HG02970 (cell line): ENCODE data around the gene LSM10.

ENCODE experiments used
- ATAC-seq: cut with Tn5 transposase; IDR thresholded peaks from one replicate; pipeline ENCODE4 v1.9.1; 2021; ENCODE audit warnings: mild to moderate bottlenecking, moderate library complexity, moderate number of reproducible peaks; ENCODE audit not compliant: unreplicated experiment, low FRiP score

LSM10 gene

DNA sequence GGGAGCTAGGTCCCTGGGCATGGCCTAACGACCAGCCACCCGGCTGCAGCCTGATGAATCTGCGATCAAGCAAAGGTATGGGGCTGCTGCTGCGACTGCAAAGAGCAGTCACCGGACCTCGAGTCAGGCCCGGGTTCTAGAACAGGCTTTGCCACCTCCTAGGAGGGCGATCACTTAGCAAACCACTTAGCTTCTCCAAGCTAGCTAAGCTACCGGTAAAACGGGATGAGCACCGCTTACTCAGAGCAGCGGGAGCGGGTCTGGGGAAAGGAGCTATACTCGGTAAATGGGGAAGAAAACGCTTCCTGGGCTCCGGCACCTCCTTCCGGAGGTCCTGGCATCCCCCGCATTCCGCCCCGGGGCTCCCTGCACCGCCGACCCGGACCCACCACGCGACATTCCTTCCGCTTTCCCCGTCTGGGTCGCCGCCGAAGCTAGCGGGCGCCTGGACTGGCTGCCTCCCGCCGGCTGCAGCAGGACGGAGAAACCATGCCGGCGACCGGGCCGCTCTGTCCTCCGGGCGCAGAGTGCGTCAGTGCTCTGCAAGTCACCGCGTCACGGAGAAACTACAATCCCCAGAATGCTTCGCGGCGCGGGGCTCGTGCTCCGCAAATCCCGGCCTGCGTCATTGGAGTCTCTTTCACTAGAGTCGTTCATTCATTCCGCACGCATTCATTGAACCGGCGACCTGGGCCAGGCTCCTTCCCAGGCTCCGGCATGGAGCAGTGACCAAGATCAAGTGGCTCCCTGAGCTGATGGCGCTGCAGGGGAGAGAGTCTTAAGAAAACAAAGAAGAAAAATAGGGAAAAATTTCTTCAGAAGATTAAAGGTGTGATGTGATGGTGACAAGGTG lies at the start of gene LSM10:
Gene LSM10, minus strand, starts transcription at position 531 of the 853 bp plus-strand sequence. CDS start 3,779 bp downstream, outside the sequence.
- ATAC-seq = peak; percentile 47

DNA sequence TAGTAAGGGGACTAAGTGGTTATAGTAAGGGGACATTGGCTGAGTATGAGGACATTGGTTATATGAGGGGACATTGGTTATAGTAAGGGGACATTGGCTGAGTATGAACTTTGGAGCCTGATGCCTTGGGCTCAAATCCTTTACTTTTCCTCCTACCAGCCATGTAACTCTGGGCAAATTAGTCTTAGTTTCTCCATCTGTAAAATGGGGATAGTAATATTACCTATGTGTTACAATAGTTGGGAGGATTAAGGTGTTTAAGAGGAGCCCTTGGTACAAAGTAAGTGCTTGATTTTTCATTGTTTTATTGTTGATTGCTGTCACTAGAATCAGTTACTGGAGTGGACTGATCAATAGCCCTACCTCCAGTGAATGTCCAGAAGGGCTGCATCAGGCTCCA lies 49.7 kb upstream of the LSM10 start:
- no peak for ATAC-seq

DNA sequence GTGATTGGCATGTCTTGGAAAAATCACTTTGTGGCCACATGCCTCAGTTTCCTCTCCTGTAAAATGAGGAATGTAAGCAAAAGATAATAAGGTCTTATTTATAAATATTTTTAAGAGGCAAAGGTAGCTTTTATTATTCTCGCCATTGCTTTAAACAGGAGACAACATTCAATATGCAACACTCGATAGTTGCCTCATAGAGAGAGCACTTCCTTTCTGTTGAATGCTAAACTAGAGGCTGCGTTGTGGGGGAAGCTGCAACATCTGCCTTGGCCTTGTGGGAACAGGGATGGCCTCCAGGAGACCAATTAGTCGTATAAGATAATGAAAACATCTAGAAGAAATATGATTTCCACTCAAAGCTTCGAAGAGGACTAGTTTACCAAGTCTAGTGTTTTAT lies 49.0 kb upstream of the LSM10 start:
- ATAC-seq = no peak

DNA sequence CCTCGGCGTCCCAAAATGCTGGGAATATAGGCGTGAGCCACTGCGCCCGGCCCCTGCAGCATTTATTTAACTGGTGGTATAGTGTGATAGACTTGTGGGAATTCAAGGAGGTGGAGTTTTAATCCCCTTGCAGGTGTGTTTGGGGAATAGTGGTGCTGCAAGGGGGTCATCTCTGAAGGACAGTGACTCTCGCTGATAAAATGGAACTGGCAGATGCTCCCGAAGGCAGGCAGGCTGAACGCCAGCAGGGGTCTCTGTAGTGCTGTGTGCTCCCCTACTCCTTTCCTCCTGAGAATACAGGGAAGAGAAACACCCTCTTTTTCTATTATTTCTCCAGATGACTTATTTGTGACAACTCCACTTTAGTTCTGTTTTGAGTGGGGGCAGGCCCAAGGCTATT lies 48.6 kb upstream of the LSM10 start:
- no peak for ATAC-seq

DNA sequence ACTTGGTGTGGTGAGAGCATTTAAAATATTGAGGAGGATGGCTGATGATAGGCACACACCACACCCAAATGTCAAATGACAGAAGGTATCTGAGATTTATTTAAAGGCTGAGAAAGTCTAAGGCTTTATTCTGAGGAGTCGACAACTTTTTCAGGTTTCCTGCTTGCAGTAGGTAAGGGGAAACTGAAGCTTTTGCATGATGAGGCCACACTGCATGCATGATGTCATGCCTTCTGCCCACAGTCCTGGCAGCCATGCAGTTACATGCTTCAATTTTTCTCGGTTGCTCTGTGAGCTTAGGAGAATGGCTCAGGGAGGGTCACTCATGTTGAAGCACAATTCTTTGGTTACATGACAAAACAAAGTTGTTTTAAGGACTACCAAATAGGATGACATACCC lies 45.6 kb upstream of the LSM10 start:
- ATAC-seq = no peak

DNA sequence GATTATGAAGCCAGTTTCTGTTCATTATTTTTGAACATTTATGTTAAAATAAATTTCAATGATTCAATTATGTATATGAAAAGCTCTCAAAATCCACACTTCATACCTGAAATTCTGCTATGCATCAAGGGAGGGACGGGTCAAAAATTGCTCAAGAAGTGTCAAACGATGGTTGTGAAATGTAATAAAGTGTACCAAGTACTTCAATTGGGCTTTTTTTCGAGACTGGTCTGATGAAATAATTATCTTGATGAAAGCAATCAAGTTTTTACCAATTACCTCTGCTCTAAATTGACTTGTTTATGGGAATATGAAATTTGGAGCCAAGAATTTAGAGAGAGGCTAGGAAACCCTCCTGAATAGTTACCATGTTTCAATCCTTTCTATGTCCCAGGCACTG lies 44.6 kb upstream of the LSM10 start:
- no peak for ATAC-seq

DNA sequence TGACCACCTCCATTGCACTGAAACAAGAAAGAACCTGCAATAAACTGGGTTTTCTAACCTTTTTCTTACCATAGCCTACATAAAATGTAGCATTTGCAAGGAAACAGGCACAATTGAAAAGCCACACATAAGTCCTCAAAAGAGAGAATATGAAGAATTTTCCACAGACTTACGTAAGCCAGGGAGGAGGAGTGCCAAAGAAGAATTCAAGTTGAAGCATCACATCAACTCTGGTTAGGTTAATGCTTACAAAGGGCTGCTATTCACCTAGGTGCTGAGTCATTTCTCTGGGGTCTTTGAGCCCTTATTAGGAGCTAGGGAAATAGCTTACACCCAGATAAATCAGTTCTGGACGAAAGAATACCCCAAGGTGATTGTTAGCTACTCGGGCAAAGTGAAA lies 42.9 kb upstream of the LSM10 start:
- ATAC-seq = no peak

DNA sequence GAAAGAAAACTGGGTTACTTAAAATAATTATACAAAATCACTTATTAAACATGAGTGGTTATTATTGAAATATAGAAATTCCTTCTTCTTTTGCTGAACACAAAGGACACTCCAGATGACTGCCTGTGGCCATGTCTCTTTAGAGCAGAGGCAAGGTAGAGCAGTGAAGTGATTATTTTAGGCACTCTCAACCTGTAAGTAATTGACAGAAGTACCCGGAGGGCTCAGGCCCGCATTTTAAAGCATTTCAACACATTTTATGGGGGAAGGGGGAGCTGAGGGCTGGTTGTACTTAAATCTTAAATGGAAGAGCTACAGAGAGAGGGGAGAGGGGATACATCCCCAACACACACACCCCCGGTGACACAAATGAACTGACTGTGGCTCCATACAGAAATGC lies 42.3 kb upstream of the LSM10 start:
- no peak for ATAC-seq

DNA sequence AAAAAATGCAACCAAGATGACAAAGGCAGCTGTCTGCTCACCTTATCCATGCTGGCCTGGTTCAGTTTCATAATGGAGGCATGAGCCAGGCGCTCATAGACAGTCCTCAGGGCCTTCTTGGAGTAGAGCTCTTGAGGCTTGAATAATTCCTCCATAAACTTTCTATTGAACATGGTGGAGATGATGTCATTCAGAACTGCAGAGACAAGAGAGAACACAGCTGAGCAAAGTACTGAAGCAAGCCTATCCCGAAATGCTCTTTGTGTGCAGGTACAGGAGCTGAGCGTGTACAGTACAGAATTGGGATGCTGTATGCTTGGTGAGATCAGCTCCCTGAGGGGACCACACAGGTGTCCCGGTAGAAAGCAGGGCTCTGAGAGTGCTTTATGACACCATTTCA lies 41.0 kb upstream of the LSM10 start:
- ATAC-seq = no peak

DNA sequence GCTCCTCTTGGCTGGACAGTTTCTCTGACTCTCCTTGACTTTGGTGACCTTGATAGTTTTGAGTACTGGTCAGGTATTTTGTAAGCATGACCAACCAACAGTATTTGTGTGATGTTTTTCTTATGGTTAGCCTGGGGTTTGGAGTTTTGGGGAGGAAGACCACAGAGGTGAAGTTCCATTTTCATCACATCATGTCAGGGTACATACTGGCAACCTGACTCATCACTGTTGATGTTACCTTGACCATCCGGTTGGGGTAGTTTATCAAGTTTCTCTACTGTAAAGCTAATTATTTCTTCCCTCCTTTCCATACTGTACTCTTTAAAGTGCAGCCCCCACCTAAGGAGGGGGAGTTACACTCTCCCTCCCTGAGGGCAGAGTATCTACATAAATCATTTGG lies 39.1 kb upstream of the LSM10 start:
- ATAC-seq = no peak

DNA sequence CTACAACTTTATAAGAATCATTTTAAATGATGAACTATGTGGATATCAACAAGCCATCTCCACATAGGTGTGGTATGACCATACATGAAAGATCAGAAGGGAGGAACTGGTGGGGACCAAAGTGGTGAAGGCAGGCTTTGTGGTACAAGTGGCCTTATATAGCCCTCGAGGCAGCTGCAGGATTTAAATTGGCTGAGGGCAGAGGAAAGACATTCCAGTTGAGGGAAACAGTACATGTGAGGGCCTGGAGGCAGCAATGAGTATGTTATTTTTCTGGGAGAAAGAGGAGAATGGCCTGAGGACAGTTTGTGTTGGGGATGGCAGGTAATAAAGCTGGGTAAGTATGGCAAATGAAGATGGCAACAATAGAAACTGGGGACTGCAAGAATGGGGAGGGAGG lies 35.4 kb upstream of the LSM10 start:
- ATAC-seq = no peak

DNA sequence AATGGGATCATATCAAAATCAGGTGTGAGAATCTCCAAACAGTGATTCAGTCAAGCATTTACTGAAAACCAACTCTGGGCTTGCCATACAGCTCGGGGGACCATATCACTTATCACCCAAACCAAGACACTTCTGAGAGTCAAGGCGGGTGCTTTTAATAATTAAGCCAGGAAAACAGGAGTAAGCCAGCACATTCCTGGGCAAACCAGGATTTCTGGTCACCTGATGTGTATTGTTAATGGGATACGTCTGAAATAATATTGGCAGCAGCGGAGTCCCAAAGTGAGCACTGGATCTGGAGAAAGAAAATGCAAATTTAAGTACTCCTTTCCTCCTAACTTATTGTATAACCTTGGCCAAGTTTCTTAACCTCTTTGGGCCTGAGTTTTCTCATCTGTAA lies 34.9 kb upstream of the LSM10 start:
- no peak for ATAC-seq

DNA sequence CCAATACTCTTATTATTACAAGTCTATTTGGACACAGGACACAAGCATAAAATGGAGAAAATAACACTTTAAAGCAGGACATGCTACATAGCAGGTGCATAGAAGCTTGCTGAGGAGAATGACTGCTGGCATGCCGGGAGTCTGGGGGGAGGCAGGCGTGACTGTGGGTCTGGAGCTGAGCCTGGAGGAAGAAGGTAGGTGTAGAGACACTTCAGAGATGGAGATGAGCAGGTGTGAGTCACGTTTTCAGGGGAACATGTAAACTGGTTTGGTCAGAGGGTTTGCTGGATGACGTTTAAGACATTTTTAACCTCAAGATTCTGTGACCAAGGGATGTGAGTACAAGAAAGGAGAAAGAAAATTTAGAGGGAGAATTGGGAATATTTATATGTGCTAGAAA lies 28.1 kb upstream of the LSM10 start:
- ATAC-seq = no peak

DNA sequence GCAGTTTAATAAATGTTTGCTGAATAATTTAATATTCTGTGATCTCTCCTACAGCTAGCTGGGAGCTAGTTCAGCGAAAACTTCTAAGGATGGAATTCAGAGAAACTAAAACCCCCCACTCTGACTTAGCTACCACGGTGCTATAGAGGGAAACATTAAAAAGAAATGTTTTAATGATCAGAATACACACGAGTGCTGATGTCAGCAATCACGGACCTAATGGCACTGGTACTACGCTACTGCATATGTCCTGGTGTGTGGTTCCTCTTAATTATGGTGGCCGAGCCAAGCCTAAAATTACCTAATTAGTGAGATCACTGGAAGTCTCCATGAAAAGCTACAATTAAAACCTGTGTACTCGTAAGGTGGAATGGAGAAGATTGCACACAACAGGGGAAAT lies 23.9 kb upstream of the LSM10 start:
- no peak for ATAC-seq

DNA sequence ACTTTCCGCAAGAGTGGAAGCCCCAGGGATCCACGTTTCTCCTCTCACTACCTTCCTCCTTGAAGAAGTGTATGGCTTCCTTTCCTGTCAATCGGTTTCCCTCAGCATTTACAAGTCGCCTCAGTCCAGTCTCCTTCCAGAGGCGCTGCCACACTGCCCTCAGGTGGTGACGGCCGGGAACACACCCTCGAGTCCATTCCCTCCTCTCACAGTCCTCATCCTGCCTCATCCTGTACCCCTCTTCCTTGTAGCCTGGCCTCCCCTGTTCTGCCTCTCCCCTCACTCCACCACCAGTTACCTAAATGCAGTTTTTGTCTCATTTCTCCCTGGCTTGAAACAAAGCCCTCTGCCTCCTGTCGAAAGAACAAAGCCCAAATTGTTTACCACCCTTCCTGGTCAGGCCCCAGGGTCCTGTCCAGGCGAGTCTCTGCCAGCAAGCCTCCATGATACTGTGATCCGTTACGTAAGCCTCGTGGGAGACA lies 23.2 kb upstream of the LSM10 start:
- ATAC-seq = no peak

DNA sequence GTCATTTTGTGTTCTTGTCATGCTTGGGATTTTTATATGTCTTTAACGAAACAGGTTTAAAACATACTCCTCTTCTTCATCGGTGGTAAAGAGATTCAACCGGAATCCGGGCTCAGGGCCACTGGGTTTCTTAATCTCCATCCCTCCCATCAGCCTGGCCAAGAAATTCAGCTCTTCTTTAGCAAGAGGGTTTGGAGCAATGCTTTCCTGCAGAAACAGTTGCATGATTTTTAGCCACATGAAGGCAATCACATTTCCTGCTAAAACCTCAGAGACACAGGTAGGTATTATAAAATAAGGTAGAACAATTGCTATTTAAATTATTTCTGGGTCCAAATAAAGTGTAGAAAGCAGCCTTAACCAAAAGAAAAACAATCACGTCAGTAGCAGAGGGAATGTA lies 22.7 kb upstream of the LSM10 start:
- ATAC-seq = no peak

DNA sequence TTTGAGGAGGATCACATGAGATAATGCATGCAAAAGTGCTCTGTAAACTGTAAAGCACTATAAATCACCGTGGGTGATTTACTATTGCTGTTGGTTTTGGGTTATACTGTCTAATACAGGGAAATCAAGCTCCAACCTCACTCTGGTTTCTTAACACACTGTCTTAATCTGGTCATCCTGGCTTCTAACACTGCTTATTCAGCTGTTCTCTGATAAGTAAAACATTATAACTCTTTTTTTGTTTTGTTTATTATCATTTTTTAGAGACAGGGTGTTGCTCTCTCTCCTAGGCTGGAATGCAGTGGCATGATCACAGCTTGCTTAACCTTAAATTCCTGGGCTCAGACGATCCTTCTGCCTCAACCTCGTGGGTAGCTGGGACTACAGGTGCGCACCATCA lies 21.9 kb upstream of the LSM10 start:
- no peak for ATAC-seq

DNA sequence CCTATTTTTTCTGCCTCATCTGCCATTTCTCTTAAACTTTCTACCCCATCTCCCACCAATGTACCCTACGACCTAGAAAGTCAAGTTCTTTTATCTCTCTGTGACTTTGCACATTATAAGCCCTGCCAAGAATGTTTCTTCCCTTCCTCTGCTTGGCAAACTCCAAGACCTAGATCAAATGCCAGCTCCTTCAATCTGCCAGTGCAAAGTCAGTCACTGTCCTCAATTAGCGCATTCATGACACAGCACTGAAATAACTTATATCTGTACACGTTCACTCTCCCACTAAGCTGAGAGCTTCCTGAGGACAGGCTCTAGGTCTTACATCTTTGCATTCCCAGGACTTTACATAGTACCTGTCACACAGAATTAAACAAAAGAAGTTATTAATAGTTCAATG lies 21.4 kb upstream of the LSM10 start:
- no peak for ATAC-seq

DNA sequence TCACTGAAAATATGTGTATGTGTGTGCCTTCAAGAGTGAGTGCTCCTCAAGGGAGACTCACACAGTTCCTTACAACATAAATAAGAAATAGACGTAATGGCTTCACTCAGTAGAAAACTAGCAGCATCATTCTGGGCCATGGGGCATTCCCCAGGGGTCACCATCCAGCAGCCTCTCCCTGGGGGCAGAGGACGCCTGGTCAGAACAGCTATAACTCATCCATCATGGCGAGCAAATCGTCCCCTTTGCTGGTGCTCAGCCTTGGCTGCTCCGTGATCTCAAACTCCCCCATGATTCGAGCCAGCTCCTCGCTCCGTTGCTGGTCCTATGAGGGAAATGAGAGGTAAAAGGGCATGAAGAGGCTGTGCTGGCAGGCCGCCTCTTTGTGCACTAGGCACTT lies 20.2 kb upstream of the LSM10 start:
- no peak for ATAC-seq

DNA sequence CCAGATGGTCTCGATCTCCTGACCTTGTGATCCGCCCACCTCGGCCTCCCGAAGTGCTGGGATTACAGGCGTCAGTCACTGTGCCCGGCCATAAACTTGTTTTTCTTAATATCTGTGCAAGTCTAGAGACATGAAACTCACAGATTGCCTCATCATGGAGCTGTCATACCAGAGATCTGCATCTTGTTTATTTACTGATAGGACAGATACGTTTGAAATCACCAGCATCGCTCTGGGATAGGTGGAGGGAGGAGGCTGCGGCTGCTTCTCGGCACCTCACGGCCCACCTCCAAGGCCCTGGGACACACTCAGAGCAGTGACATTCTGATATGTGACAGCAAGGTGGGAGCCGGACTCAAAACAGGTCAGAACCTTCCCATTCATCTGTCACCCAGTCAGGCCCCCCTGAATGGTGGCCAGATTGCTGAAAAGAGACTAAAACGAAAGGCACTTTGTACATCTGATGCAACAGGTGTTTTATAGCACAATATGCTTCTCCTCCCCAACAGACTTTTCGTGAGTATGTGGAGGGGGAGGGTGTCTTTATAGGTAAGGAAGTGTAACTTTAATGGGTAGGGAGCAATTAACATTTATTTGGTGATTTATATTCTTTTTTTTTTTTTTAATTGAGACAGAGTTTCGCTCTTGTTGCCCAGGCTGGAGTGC lies 18.1 kb upstream of the LSM10 start:
- ATAC-seq = no peak

DNA sequence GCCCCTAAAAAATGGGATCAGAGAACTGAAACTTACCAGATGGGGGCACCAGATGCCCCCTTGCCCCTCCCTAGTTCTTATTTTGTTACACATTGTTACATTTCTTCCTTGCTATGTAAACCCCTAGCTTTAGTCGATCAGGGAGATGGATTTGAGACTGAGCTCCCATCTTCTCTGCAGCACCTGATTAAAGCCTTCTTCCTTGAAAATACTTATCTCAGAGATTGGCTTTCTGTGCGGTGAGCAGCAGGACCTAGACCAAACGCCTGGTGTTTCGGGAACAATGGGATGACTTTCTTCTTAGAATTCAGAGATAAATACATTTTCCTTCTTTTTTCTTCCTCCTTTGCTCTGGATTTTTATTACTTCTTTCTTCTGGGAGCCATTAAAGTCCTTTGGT lies 16.7 kb upstream of the LSM10 start:
- ATAC-seq = no peak
